Mesendoderm (in vitro differentiated cells): ENCODE measurements around the gene COL6A2.
"Not testable (repeated sequence)": the region's sequence is repeated elsewhere in the genome, so short reads cannot be mapped to it uniquely, and the experiment has no call there.

ENCODE experiments used
- DNase-seq: peaks from one replicate; pipeline ENCODE4 v3.0.0; 2013
- H2AK5ac ChIP-seq: 2 replicates; pipeline ENCODE4 v1.6.1; 2013; ENCODE audit warnings: low read length, inconsistent platforms
- H2BK120ac ChIP-seq: 2 replicates; pipeline ENCODE4 v1.6.1; 2013; ENCODE audit warnings: low read depth, mild to moderate bottlenecking, low read length, moderate library complexity, mixed read lengths
- H2BK15ac ChIP-seq: replicated peaks from 2 replicates; pipeline ENCODE4 v1.6.1; 2013; ENCODE audit warnings: low read depth, mild to moderate bottlenecking, moderate library complexity
- H2BK5ac ChIP-seq: 2 replicates; pipeline ENCODE4 v1.6.1; 2013; ENCODE audit warnings: low read length, inconsistent platforms
- H3K18ac ChIP-seq: 2 replicates; pipeline ENCODE4 v1.6.1; 2013; ENCODE audit warnings: mild to moderate bottlenecking, low read length, mixed read lengths
- H3K23ac ChIP-seq: one replicate; pipeline ENCODE4 v1.6.1; 2013; ENCODE audit warnings: low read length
- H3K27ac ChIP-seq: 2 replicates; pipeline ENCODE4 v1.5.1; 2013; ENCODE audit warnings: low read depth, mild to moderate bottlenecking, inconsistent platforms, low read length, moderate library complexity
- H3K27me3 ChIP-seq: 2 replicates; pipeline ENCODE4 v1.6.1; 2013; ENCODE audit warnings: low read length, control low read depth, mild to moderate bottlenecking, inconsistent platforms; ENCODE audit not compliant: insufficient read depth, poor library complexity
- H3K36me3 ChIP-seq: 2 replicates; pipeline ENCODE4 v1.6.1; 2013; ENCODE audit warnings: low read length, inconsistent platforms; ENCODE audit not compliant: control insufficient read depth, insufficient read depth
- H3K4ac ChIP-seq: one replicate; pipeline ENCODE4 v1.6.1; 2013; ENCODE audit warnings: low read depth, mild to moderate bottlenecking, low read length, moderate library complexity
- H3K4me1 ChIP-seq: 2 replicates; pipeline ENCODE4 v1.6.1; 2013; ENCODE audit warnings: low read depth, low read length, inconsistent platforms; ENCODE audit not compliant: control insufficient read depth
- H3K4me2 ChIP-seq: 2 replicates; pipeline ENCODE4 v1.6.1; 2013; ENCODE audit warnings: low read length
- H3K4me3 ChIP-seq: 2 replicates; pipeline ENCODE4 v1.5.1; 2013; ENCODE audit warnings: mild to moderate bottlenecking, low read length
- H3K56ac ChIP-seq: one replicate; pipeline ENCODE4 v1.6.1; 2013; ENCODE audit warnings: low read length
- H3K79me1 ChIP-seq: 2 replicates; pipeline ENCODE4 v1.6.1; 2013; ENCODE audit warnings: low read length, inconsistent platforms
- H3K79me2 ChIP-seq: 2 replicates; pipeline ENCODE4 v1.6.1; 2013; ENCODE audit warnings: mild to moderate bottlenecking, low read length; ENCODE audit not compliant: control insufficient read depth, insufficient read depth
- H3K9ac ChIP-seq: 2 replicates; pipeline ENCODE4 v1.6.1; 2013; ENCODE audit warnings: low read length, inconsistent platforms
- H4K5ac ChIP-seq: one replicate; pipeline ENCODE4 v1.6.1; 2013; ENCODE audit warnings: low read length
- H4K8ac ChIP-seq: one replicate; pipeline ENCODE4 v1.6.1; 2013; ENCODE audit warnings: low read depth, mild to moderate bottlenecking, control low read depth, low read length, moderate library complexity
- WGBS: extraction: QIAGEN DNeasy Blood & Tissue Kit; methylation state at CpG from one replicate; pipeline ENCODE4 v1.1.7; 2013; ENCODE audit warnings: low lambda C conversion rate, missing lambda C conversion rate; ENCODE audit not compliant: insufficient coverage; ENCODE audit errors: extremely low coverage; 5-methylcytosine and 5-hydroxymethylcytosine counted together

COL6A2 gene

GRCh38 chr21:46082963-46083790, 14.7 kb upstream of the COL6A2 start:
- H3K4me2 ChIP-seq, result no peak overlapping the region
- H3K27ac ChIP-seq, result no peak overlapping the region
- H3K56ac ChIP-seq, result no peak overlapping the region
- H3K4ac ChIP-seq, result no peak overlapping the region
- H3K27me3 ChIP-seq, result no peaks in the 10 kb centered on the region
- H3K18ac ChIP-seq, result no peak overlapping the region
- no peak overlapping the region for H2BK5ac ChIP-seq
- H3K4me1 ChIP-seq, result no peaks in the 10 kb centered on the region
- H2BK15ac ChIP-seq, result no peak overlapping the region
- no CpG with 5 or more reads among the region's 35 CpGs for WGBS
- H3K23ac ChIP-seq, result no peak overlapping the region
- H3K4me3 ChIP-seq, result no peak overlapping the region
- no peaks in the 10 kb centered on the region for H3K79me1 ChIP-seq
- H3K9ac ChIP-seq, result no peak overlapping the region
- H2AK5ac ChIP-seq, result no peak overlapping the region
- no peak for DNase-seq
- no peak overlapping the region for H4K8ac ChIP-seq
- no peak overlapping the region for H4K5ac ChIP-seq
- no peak overlapping the region for H2BK120ac ChIP-seq
- no peaks in the 10 kb centered on the region for H3K36me3 ChIP-seq
- no peaks in the 10 kb centered on the region for H3K79me2 ChIP-seq

- Histone ChIP-seq H3K36me3 (no peaks in the 10 kb centered on the region), H2AK5ac (no peak overlapping the region), H2BK5ac (no peak overlapping the region), H3K27ac (no peak overlapping the region), H2BK120ac (no peak overlapping the region), H3K4ac (no peak overlapping the region), H3K79me2 (no peaks in the 10 kb centered on the region), H3K56ac (no peak overlapping the region), H2BK15ac (no peak overlapping the region), H3K4me2 (no peak overlapping the region), H4K8ac (no peak overlapping the region), H3K9ac (no peak overlapping the region), H3K4me3 (no peak overlapping the region), H3K18ac (no peak overlapping the region), H4K5ac (no peak overlapping the region), H3K4me1 (no peaks in the 10 kb centered on the region), H3K23ac (no peak overlapping the region), H3K79me1 (no peaks in the 10 kb centered on the region), H3K27me3 (no peaks in the 10 kb centered on the region)
- WGBS, result no CpG with 5 or more reads among the region's 29 CpGs
- no peak for DNase-seq
Observed at GRCh38 chr21:46083791-46084561, 13.9 kb upstream of the COL6A2 start.

DNA sequence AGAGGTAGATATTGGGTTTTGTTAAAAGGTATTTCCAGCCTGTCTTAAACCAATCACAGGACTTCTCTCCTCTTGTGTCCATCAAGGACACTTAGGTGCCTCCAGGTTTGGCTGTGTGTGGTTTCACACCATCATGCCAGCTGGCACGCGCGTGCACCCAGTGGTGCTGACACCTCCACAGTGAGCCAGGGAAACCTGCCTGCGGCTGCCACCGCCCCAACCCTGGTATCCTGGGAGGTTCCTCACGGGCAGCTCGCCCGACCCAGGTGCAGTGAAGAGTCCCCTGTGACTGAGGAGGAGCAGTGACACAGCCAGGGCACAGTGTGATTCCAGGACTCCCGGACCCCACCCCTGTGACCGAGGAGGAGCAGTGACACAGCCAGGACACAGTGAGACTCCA, 13.2 kb upstream of the COL6A2 start:
- no CpG with 5 or more reads among the region's 10 CpGs for WGBS
- no peak overlapping the region for H4K5ac ChIP-seq
- H3K4ac ChIP-seq, result no peak overlapping the region

DNA sequence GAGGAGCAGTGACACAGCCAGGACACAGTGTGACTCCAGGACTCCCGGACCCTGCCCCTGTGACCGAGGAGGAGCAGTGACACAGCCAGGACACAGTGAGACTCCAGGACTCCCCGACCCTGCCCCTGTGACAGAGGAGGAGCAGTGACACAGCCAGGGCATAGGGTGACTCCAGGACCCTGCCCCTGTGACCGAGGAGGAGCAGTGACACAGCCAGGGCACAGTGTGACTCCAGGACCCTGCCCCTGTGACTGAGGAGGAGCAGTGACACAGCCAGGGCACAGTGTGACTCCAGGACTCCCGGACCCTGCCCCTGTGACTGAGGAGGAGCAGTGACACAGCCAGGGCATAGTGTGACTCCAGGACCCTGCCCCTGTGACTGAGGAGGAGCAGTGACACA, 12.7 kb upstream of the COL6A2 start:
- H3K56ac ChIP-seq, H2AK5ac ChIP-seq, H3K23ac ChIP-seq, H3K9ac ChIP-seq, H2BK15ac ChIP-seq, H3K4me3 ChIP-seq, H3K27ac ChIP-seq, H3K4me2 ChIP-seq, H3K27me3 ChIP-seq, DNase-seq, H4K8ac ChIP-seq, H2BK120ac ChIP-seq, H3K36me3 ChIP-seq, H3K79me2 ChIP-seq, H3K79me1 ChIP-seq, H3K18ac ChIP-seq, H3K4ac ChIP-seq, H4K5ac ChIP-seq, H2BK5ac ChIP-seq, H3K4me1 ChIP-seq: not testable (repeated sequence)
- WGBS, result no CpG with 5 or more reads among the region's 5 CpGs

More for the DNA sequence above, 13.2 kb upstream of the COL6A2 start:
- Histone ChIP-seq H4K8ac (no peak overlapping the region), H3K56ac (no peak overlapping the region), H2BK120ac (no peak overlapping the region), H2BK5ac (no peak overlapping the region), H3K27me3 (no peaks in the 10 kb centered on the region), H3K79me1 (no peaks in the 10 kb centered on the region), H3K18ac (no peak overlapping the region), H3K36me3 (no peaks in the 10 kb centered on the region), H3K27ac (no peak overlapping the region), H2BK15ac (no peak overlapping the region), H3K79me2 (no peaks in the 10 kb centered on the region), H3K9ac (no peak overlapping the region), H3K4me2 (no peak overlapping the region), H3K4me3 (no peak overlapping the region), H3K4me1 (no peaks in the 10 kb centered on the region), H2AK5ac (no peak overlapping the region), H3K23ac (no peak overlapping the region)
- DNase-seq, result no peak

- H3K79me2 ChIP-seq, result no peaks in the 10 kb centered on the region
- H3K9ac ChIP-seq, result no peak overlapping the region
- no peak overlapping the region for H3K4me2 ChIP-seq
- no peaks in the 10 kb centered on the region for H3K27me3 ChIP-seq
- H3K27ac ChIP-seq, result no peak overlapping the region
- no peaks in the 10 kb centered on the region for H3K4me1 ChIP-seq
- no peak overlapping the region for H3K4me3 ChIP-seq
- H4K5ac ChIP-seq, result no peak overlapping the region
- H2BK120ac ChIP-seq, result no peak overlapping the region
- no peak overlapping the region for H2BK5ac ChIP-seq
- no CpG with 5 or more reads among the region's 1 CpG for WGBS
- no peak overlapping the region for H3K56ac ChIP-seq
- DNase-seq, result no peak
- no peak overlapping the region for H3K23ac ChIP-seq
- H2AK5ac ChIP-seq, result no peak overlapping the region
- H4K8ac ChIP-seq, result no peak overlapping the region
- H3K79me1 ChIP-seq, result no peaks in the 10 kb centered on the region
- H3K36me3 ChIP-seq, result no peaks in the 10 kb centered on the region
- H3K18ac ChIP-seq, result no peak overlapping the region
- H3K4ac ChIP-seq, result no peak overlapping the region
- no peak overlapping the region for H2BK15ac ChIP-seq
Observed at GRCh38 chr21:46087641-46088040, 10.3 kb upstream of the COL6A2 start.
